GM19468 (cell line): ENCODE results near the gene ARHGAP36.

ENCODE experiments used
- ATAC-seq: cut with Tn5 transposase; IDR thresholded peaks from one replicate; pipeline ENCODE4 v1.9.1; 2021; ENCODE audit warnings: mild to moderate bottlenecking, moderate library complexity, moderate number of reproducible peaks; ENCODE audit not compliant: unreplicated experiment; ENCODE audit errors: extremely low read depth

Gene ARHGAP36

GRCh38 chrX:131067846-131068745 is 9.9 kb downstream of the ARHGAP36 start:
- no peak for ATAC-seq

GRCh38 chrX:131068945-131069719 is 11.0 kb downstream of the ARHGAP36 start:
- ATAC-seq: no peak

GRCh38 chrX:131072871-131073571 is 14.9 kb downstream of the ARHGAP36 start:
- no peak for ATAC-seq

- ATAC-seq: no peak
These were observed 15.5 kb downstream of the ARHGAP36 start for GRCh38 chrX:131073607-131074006.

- no peak for ATAC-seq
These were observed 23.9 kb downstream of the ARHGAP36 start for GRCh38 chrX:131081772-131082740.

- no peak for ATAC-seq
These were observed 25.5 kb downstream of the ARHGAP36 start for GRCh38 chrX:131083510-131084142.

GRCh38 chrX:131084145-131084544 is 26.0 kb downstream of the ARHGAP36 start:
- ATAC-seq: no peak

GRCh38 chrX:131136776-131137175 is 78.6 kb downstream of the ARHGAP36 start:
- ATAC-seq: no peak

GRCh38 chrX:131139072-131139471 is 80.9 kb downstream of the ARHGAP36 start:
- no peak for ATAC-seq
